HG02678 (cell line): ENCODE measurements around the gene PTRH1.
"Not testable (repeated sequence)": the region's sequence is repeated elsewhere in the genome, so short reads cannot be mapped to it uniquely, and the experiment has no call there.

Experiments
- ATAC-seq: cut with Tn5 transposase; IDR thresholded peaks from one replicate; pipeline ENCODE4 v1.9.1; 2021; ENCODE audit warnings: mild to moderate bottlenecking, moderate library complexity; ENCODE audit not compliant: unreplicated experiment

Gene PTRH1, protein sequence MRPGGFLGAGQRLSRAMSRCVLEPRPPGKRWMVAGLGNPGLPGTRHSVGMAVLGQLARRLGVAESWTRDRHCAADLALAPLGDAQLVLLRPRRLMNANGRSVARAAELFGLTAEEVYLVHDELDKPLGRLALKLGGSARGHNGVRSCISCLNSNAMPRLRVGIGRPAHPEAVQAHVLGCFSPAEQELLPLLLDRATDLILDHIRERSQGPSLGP

DNA sequence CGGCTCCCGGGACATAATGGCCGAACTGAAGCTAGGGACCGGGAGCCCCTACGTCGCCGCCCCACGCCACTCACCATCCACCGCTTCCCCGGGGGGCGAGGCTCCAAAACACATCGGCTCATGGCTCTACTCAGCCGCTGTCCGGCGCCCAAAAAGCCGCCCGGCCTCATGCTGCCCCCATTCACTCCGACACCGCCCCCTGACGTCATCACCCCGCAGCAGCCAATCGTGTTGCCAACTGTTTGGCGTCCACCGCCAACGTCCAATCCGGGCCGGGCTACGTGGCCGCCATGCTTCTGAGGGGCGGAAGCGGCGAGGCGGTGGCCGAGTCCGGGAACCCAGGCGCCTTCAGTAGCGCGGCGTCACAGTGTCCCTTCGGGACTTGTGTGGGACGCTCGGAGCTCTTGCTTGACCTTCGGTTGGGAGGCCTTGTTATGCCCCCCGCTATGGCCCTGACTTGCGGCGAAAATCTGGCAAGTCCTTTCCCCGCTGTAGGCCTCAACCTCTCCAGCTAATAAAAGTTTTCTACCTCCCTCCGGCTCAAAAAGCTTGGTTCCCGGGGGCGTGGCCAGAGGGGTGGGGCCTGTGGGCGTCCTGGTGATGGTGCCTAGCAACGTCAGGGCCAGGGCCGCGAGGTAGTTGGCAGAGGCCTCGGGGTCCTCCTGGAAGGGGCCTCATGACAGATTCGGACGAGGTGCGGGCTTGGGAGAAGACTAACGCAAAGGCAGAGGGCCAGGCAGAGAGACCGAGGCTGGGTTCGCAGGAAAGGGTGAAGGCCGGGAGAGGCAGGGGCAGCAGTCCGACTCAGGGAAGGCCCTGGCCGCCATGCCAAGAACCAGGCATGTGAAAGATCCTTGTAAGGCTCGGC, at the start of gene PTRH1, which contains the start of gene TTC16:
Gene PTRH1 (minus strand): TSS at position 194 of the 868 bp plus-strand sequence. CDS start 24 bp downstream, at position 170.
Gene TTC16 (plus strand): TSS at position 610 of the 868 bp plus-strand sequence. CDS start 67 bp downstream, at position 677.
- peak; percentile 95 for ATAC-seq

DNA sequence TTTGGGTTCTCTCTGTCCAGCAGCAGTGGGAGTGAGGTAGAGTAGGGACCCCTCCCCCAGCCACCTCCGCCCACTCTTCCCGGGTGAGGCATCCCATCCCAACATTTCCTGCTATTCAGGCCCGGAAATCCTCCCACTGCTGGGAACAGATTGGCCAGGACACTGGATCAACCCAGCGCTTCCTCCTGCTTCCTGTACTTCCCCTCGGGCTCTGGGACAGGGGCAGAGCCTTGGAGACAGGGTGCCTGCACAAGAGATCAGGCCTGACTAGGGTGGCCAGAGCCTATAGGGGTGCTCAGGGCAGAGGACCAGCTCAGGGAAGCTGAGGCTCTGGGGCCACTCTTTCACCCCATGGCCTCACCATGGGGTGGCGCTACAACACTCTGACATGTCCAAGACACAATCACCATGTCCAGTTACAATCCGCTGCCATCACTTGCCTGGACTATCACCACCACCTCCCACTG, 48.5 kb upstream of the PTRH1 start:
- no peak for ATAC-seq

DNA sequence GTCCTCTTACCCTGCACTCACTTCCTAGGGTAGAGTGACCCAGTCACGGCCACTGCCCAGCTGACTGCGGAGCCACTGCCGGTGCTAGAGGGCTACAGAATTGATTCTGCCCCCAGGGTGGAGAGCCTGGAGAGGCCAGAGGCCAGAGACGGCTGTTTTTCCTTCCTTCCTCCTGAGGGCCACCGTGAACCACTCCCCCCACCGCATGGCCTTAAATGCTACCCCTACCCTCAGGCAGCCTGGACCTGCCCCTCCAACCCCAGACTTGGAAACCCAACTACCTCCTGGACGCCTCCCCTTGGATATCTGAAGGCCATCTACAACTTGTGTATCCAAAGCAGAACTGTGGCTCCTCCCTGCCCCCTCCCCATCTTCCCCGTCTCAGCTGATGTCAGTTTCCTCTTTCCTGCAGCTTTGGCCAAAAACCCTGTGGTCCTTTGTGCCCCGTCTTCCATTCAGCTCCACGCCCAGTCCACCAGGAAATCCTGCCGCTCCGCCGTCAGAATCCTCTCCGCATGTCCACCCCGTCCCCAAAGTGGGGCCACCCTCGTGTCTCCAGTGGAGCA, 46.7 kb upstream of the PTRH1 start:
- no peak for ATAC-seq

DNA sequence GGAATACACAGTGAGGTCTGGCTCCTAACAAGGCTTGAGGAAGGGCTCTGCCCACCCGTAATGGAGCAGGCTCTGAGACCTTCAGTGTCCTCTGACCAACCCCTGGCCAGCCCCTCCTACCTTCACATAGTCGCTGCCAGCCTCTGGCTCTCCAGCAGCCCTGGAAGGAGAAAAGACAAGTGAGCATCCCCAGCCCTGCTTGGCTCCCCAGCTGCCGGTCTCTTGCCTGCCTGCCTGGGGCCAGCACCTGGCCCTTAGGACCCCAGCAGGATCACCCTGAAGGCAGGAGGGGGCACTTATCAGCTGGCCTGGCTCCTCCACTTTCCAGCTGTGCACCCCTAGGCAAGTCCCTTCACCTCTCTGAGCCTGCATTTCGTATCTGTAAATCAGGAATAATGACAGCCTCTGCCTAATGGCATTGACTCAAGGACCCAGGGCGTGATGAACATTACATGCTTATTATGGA, 46.1 kb upstream of the PTRH1 start:
- ATAC-seq: no peak

DNA sequence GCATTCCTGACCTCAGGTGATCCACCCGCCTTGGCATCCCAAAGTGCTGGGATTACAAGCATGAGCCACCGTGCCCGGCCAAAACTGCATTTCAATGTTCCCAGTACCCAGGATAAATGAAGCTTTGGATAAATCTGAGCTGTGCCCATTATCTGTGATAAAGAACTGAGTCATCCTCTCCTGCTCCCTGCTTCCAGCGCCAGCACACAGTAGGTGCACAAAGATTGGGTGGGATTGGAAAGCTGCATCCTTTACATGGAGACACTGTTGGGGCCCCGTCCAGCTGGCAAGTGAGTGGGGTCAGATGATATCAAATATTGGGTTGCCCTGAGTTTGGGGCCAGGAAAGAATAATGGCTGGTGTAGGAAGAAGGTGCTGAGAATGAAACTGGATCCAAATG, 45.6 kb upstream of the PTRH1 start:
- ATAC-seq: no peak

DNA sequence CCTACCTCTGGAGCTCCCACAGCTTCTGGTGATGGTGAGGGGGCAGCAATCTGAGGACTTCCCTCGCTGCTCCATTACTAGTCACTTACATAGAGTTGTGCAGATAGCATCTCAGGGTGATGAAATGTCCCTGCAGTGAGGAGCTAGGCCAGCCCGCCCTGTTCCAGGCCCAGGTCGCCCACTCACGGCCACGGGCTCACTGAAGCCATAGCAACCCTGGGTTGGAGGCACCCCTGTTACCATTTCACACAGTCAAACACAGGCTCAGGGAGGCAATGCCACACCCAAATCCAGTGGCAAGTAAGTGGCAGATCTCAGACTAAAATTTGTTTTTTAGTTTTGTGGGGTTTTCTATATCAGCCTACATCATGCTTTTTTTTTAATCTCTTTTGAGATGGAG, 43.4 kb upstream of the PTRH1 start:
- no peak for ATAC-seq

DNA sequence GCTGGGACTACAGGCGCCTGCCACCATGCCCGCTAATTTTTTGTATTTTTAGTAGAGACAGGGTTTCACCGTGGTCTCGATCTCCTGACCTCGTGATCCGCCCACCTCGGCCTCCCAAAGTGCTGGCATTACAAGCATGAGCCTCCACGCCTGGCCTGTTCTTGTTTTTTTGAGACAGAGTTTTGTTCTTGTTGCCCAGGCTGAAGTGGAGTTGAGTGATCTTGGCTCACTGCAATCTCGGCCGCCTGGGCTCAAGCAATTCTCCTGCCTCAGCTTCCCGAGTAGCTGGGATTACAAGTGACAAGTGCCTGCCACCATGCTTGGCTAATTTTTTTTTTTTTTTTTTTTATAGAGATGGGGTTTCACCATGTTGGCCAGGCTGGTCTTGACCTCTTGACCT, 41.3 kb upstream of the PTRH1 start:
- ATAC-seq: not testable (repeated sequence)

DNA sequence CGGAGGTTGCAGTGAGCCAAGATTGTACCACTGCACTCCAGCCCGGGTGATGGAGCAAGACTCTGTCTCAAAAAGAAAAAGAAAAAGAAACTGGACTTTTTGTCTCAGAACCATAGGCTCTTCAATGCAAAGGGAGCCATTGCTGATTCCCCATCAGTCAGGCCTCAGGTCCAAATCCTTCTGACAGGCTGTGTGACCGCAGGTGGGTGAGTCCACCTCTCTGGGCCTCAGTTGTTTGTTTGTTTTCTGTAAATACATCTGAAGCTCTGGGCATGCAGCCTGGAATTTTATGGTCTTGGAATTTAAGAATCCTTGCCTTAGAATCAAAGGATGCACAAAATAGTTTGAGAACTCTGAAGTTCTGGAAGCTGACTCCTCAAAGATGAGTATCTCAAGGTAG, 40.8 kb upstream of the PTRH1 start:
- no peak for ATAC-seq

DNA sequence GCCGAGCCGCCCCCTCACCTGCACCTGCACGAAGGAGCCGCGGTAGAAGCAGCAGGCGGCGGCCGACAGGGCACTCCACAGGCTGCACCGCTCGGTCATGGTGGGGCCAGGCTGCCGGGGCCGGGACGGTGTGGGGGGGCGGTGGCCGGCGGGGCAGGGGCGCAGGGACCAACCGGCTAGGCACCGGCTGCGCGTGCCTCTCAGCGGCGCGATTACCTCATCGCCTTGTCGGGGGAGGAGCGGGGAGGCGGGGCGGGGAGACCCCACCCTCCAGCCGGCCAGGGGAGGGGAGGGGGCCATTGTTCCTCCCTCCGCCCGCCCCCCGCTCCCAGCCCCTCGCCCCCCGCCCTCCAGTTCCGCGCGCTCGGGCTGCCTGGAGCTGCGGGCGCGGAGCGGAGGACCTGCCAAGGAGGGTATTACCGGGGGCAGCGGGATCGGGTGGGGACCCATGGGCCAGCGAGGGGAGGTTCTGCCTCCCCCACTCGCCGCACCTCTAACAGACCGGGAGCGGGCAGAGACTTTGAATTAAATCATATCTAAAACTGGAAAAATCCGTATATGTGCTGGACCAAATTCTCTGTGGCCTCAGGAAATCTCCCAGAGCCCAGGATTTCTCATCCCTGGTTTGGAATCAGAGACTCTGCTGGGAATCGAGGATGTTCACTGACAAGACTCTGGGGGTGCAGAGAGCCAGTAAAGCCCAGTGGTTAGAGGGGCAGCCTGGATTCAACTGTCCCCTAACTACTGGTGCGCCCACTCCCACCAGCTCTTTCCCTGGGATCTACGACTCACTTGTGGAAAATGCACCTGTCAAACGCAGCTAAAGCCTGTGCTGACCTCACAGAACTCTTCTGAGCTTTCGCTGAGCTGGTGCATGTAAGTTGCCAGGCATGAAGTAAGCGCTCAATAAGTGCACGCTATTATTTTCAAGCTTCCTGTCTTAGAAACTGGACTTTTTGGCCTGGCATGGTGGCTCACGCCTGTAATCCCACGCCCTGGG, 39.9 kb upstream of the PTRH1 start:
- no peak for ATAC-seq

DNA sequence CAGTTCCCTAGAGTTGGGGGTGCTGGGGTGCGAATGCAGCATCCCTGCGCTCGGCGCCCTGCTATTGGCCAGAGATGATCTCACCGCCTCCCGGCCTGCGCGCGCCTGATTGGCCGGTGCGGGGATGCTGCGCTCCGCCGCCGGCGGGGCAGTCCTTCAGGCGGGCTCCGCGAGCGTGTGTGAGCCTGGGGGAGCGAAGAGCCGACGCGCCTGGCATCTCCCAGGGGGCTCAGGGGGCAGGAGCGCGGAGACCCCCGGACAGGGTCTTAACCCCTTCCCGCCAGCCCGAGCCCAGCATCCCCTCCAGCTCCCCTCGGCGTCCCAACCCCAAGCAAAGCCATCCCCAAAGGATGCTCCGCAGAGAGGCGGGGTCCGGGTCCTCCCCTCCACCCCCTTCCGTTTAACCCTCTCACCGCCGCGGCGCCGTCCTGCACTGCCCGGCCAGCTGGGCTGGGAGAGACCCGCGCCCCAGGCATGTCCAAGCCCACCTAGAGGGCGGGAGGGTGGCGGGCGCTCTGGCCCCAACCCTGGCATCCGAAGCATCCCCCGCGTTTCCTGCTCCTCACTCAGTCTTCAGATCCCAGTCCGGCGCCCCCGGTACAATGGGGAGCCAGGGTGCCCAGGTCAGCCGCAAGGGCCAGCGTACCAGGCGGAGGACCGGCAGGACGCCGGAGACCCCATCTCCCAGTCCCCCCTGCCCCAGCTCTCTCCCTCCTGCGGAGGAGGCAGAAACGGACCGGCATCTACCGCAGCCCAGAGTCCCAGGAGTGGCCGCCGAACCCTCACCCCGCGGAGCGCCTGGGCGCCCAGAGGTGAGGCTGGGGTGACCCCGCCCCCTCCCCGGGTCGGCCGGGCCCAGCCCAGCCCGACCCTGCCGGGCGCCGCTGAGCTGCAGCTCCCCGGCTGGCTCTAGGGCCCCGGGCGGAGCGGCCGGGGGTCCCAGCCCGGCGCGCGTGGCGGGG, 38.9 kb upstream of the PTRH1 start:
- no peak for ATAC-seq

DNA sequence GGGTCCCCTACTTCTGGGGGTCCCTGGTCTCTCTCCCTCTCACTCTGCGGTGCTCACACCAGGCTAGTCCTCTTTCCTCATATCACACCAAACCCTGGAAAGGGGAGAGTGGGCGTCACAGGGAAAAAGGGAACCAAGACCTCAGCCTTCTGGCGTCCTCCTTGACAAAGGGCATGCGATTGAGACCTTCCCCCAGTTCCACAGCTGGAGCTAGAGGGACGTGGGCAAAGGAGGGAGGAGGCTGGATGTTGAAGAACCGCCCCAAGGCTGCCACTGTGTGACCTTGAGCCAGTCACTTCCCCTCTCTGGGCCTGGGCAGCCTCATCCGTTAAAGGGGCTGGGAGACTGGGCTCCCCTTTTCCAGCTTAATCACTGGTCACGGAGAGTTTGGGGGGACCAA, 38.2 kb upstream of the PTRH1 start:
- no peak for ATAC-seq

DNA sequence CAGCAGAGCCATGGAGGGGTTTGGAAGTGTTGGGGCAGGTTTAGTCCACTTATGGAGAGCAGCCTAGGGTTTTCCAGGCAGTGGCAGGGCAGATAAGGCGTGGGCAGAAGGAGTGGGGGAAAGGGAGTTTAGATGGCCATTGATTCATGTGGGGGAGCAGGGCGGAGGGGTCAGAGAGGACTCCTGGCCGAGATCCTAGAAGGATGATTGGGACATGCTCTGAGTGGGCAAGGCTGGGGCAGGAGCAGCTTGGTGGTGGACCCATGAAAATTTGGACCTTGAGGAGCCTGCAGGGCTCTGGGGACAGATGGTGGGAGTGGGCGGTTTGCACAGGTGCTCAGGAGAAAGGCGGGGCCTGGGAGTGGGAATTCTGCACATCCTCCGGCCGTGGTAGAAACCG, 37.7 kb upstream of the PTRH1 start:
- no peak for ATAC-seq

DNA sequence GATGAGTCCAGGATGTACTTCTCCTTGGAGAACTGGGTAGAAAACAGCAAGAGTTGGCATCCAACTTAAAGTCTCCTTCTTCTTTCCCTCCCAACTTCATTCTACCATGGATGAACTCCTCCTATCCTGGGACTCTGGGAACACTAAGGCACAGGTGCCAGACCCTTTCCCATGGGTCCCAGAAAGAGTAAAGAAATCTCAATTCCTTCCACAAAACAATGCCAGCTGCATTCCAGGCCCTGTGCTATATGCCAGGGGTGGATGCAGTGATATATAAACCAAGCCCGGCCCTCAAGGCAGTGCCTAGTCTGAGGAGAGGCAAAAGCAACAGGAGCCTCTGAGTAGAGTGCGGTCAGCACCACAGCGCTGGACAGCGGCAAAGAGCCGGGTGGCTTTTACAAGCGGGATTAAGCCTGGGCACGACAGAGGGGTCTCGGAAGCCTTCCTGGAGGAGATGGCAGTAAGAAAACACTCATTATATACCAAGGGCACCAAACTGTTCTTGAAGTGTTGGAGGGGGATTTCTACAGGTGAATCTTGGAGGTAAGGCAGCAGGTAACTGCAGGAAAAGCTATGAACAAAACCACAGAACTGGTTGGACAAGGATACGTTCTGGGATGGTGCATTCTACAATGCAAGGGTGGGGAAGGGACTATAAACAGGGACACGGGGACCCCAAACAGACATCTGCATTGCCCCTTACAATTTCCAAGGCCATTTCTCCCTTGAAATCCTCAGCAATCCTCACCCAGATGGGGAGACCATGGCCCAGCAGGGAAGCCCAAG, 36.0 kb upstream of the PTRH1 start:
- ATAC-seq: no peak

DNA sequence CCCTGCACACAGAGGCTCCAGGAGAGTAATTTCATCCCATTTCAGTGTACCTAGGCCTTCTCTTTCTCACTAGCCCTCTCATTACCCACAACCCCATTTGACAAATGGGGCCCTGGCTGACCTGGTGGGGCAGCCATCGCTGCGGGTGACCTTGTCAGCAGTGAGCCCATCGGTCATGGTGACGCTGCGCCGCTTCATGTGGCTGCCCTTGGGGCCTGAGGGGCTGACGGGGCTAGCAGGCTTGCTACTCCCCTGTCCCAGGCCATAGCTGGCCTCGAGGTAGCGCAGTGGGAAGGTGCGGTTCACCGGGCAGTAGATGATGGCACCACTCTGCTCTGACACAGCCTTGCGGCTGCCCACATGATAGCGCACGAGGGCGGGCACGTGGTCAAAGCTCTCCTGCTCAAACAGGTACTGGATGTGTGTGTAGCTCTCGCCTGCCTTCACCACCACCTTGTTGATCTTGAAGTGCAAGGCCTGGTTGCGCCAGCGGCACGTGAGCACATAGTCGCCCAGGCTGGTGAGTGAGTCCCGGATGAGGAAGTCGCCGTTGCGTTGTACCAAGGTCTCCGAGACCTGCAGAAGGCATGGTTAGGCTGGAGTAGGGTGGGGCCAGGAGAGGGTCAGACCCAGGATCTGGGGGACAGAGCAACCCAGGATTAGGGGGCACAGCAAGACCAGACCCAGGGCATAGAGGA, 33.8 kb upstream of the PTRH1 start:
- ATAC-seq: no peak

DNA sequence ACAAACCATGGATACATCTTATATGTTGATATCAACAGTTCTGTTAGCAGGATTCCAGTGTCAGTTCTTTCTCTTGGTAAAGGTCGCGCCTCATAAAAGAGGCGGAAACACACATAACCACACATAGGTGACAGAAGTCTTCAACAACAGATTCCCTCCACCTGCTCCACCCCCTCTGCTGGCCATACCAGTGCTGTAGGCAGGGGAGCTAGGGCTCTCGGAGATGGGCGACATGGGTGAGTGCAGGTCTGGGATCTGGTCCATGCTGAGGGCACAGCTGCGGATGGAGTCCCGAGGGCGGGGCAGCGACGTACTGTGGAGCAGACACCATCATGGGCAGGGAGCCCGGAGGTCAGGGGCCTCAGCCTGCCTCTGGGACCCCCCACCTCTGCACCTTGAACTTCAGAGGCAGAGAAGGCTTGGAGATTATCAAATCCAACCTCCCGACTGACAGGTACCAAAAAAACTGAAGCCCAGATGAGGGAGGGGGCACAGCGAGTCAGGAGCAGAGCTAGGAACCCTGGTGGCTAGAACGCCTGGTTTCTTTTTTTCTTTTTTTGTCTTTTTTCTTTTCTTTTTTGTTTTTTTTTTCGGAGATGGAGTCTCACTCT, 31.6 kb upstream of the PTRH1 start:
- no peak for ATAC-seq

DNA sequence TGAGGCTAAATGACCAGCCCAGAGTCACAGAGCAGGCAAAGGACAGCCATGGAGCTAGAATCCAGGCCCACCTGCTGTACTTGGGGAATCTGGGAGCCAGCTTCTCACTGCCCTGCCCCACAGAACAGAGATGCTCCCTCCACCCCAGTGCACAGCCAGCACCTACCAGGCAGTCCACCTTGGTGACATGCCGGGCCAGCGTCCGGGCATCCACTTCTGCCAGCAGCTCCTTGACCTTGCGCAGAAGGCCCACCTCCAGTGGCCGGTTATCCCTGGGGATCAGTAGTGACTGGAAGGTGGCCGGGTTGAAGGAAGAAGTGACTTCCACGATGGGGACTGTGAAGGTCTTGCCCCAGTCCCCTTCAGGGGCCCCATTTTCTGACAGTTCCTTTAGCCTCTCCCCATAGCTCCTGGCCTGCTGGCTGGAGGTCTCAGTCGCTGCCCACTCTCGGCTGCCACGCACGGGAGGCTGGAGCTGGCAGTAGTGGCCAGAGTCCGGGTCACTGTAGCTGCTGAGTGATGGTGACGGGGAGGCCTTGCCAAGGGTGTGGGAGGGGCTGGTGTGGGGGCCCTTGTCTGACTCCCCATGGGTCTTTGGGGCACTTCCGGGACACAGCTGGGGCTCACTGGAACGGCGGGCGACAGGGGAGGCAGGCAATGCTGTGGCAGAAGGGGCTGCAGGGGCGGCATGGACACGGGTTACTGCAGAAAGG, 29.1 kb upstream of the PTRH1 start:
- ATAC-seq: no peak
